ENCODE results near the gene FAM193A.
"Not testable (repeated sequence)": the region's sequence is repeated elsewhere in the genome, so short reads cannot be mapped to it uniquely, and the experiment has no call there.

Gene FAM193A

DNA sequence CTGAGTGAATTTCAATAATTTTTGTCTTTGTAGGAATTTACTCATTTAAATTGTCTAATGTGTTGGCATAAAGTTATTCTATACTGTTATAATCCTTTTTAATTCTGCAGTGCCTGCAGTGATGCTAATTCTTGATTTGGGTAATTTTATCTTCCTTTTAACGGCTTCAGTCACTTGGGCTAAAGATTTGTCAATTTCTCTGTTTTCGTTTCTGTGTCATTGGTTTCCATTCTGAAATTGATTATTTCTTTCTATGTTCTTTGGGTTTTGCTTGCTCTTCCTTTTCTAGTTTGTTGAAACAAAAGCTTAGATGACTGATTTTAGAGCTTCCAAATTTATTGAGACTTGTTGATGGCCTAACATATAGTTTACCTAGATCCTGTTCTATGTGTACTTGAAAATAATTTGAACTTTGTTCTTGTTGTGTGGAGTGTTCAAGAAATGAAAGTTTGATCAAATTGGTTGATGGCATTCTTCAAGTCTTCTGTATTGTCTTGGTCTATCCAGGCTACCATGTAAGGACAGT lies 130.3 kb downstream of the FAM193A start:
- TF ChIP-seq, protein P1, sequence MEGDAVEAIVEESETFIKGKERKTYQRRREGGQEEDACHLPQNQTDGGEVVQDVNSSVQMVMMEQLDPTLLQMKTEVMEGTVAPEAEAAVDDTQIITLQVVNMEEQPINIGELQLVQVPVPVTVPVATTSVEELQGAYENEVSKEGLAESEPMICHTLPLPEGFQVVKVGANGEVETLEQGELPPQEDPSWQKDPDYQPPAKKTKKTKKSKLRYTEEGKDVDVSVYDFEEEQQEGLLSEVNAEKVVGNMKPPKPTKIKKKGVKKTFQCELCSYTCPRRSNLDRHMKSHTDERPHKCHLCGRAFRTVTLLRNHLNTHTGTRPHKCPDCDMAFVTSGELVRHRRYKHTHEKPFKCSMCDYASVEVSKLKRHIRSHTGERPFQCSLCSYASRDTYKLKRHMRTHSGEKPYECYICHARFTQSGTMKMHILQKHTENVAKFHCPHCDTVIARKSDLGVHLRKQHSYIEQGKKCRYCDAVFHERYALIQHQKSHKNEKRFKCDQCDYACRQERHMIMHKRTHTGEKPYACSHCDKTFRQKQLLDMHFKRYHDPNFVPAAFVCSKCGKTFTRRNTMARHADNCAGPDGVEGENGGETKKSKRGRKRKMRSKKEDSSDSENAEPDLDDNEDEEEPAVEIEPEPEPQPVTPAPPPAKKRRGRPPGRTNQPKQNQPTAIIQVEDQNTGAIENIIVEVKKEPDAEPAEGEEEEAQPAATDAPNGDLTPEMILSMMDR (conservative IDR thresholded peaks at IDR 0.05; ENCODE audit: low read length): no peak
- no peak for DNase-seq (ENCODE audit: low read depth)
- no peak overlapping the region for H3K4me3 ChIP-seq (ENCODE audit: low read length)

DNA sequence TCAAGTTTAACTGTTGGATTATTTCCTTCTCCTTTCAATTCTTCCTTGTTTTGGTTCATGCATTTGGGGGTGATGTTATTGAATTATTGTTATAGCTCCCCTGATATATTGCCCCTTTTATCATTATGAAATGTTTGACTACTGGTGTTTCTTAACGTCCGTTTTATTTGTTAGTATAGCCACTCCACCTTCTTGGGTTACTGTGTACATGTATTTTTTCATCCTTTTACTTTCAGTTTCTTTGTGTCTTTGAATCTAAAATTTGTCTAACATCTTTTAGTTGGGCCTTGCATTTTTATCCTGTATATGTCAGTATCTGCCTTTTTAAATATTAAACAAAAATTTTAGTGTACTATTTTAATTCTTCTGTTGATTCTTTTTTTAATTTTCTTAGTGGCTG lies 131.0 kb downstream of the FAM193A start:
- DNase-seq (ENCODE audit: low read depth): no peak
- TF ChIP-seq, protein P1 (conservative IDR thresholded peaks at IDR 0.05; ENCODE audit: low read length): no peak
- no peak overlapping the region for H3K4me3 ChIP-seq (ENCODE audit: low read length)

DNA sequence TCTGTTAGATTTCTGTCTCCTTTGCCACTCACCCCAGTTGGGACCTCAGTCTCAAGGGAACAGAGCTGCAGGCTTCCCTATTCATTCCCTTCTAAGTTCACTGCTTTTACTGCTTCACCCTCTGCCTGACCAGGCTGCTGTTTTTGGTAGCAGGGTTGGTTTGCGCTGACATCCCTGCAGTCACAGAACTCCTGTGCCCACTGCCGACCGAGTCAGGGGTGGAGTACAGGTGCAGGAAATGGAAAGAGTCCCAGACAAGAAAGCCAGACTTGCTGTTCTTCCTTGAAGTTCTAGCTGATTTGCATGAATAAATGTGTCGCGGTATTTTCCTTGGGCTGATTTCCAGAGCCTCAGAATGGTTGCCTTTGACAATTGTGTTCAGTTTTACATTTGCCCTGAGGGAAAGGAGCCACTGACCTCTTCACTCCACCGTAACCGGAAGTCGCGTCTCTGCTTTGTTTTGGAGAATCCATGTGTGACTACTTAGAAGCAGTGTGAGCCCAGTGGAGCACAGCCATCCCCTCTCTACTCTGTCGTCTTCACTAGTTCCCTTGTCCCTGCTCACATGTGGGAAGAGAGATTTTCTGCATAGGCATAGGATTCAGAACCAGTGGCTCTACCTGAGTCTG lies 134.9 kb downstream of the FAM193A start:
- H3K4me3 ChIP-seq (ENCODE audit: low read length): no peak overlapping the region
- TF ChIP-seq, protein P1 (conservative IDR thresholded peaks at IDR 0.05; ENCODE audit: low read length): no peak
- DNase-seq (ENCODE audit: low read depth): no peak

DNA sequence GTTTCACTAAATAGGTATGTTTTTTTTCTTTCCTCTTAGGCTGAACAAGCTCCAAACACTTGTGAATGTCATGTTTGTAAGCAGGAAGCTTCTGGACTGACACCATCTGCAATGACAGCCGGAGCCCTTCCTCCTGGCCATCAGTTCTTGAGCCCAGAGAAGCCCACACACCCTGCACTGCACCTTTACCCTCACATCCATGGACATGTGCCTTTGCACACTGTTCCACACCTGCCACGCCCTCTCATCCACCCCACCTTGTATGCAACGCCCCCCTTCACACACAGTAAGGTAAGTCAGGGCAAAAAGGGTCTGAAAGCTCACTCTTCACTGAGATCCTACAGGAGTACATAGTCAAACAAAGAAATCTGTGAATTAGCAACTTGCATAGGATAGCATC lies 135.6 kb downstream of the FAM193A start:
- TF ChIP-seq, protein P1 (conservative IDR thresholded peaks at IDR 0.05; ENCODE audit: low read length): no peak
- no peak for DNase-seq (ENCODE audit: low read depth)
- no peak overlapping the region for H3K4me3 ChIP-seq (ENCODE audit: low read length)

DNA sequence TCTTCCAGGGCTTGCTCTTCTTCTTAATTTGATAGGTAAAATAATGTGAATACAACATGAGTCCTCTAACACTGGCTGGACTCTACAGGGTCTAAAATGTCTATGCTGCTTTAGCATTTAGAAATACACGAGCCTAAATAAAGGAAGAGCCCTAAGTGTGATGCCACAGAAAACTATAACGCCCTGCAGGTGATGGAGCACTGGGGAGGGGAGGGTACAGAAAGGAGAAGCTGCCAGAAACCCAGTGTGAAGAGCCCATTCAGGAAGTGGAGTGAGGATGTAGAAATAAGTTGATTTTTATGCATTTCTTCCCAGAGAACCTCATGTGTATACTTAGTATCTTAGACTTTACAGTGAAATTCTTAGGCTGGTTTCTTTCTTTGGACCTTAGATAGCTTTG lies 136.3 kb downstream of the FAM193A start:
- H3K4me3 ChIP-seq (ENCODE audit: low read length): no peak overlapping the region
- no peak for DNase-seq (ENCODE audit: low read depth)
- TF ChIP-seq, protein P1 (conservative IDR thresholded peaks at IDR 0.05; ENCODE audit: low read length): no peak

DNA sequence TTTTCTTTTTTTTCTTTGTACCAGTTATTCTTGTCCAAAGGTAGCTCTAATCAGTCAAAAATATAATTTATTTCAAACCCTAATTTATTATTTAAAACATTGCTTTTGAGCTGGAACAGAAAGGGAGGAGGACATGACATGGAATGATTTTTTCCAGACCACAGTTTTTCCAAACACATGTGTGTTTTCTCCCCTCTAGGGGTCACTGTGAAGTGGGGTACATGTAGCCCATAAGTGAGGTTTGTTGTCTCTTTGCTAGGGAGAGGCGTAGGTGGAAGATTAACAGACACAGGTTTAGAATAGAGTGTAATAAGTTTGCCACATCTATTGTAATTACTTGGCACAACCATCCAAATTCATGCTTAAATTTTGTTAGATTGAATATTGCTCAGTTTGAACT lies 136.7 kb downstream of the FAM193A start:
- TF ChIP-seq, protein P1 (conservative IDR thresholded peaks at IDR 0.05; ENCODE audit: low read length): peak; percentile 20; the same call in 1 of the 2 replicates
- DNase-seq (ENCODE audit: low read depth): no peak
- no peak overlapping the region for H3K4me3 ChIP-seq (ENCODE audit: low read length)

DNA sequence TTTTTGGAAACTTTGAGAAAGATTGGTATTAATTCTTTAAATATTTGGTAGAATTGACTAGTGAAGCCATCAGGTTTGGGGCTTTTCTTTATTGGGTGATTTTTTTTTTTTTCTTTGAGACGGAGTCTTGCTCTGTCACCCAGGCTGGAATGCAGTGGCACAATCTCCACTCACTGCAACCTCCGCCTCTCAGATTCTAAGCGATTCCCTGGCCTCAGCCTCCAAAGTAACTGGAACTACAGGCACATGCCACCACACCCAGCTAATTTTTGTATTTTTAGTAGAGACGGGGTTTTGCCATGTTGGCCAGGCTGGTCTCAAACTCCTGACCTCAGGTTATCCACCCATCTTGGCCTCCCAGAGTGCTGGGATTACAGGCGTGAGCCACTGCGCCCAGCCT lies 143.3 kb downstream of the FAM193A start:
- DNase-seq (ENCODE audit: low read depth); H3K4me3 ChIP-seq (ENCODE audit: low read length): not testable (repeated sequence)
